A673 (cell line): Measurements from ENCODE around the gene CAV1.

Experiments used
- EZH2 ChIP-seq: fragments of 200-600 bp; sonication (generic); IDR thresholded peaks from 2 replicates; pipeline ENCODE4 v1.6.1; 2017; ENCODE audit warnings: borderline replicate concordance, low read depth, mild to moderate bottlenecking, mixed read lengths, antibody characterized with exemption, low read length; ENCODE audit not compliant: poor library complexity, severe bottlenecking
- TF ChIP-seq, protein P1 (sequence below): fragments of 300-800, 200-600 bp; sonication (generic); conservative IDR thresholded peaks from 2 replicates; pipeline ENCODE4 v1.5.1; 2017; ENCODE audit warnings: low read depth, mild to moderate bottlenecking, antibody characterized with exemption, low read length, moderate library complexity, mixed read lengths

DNA sequence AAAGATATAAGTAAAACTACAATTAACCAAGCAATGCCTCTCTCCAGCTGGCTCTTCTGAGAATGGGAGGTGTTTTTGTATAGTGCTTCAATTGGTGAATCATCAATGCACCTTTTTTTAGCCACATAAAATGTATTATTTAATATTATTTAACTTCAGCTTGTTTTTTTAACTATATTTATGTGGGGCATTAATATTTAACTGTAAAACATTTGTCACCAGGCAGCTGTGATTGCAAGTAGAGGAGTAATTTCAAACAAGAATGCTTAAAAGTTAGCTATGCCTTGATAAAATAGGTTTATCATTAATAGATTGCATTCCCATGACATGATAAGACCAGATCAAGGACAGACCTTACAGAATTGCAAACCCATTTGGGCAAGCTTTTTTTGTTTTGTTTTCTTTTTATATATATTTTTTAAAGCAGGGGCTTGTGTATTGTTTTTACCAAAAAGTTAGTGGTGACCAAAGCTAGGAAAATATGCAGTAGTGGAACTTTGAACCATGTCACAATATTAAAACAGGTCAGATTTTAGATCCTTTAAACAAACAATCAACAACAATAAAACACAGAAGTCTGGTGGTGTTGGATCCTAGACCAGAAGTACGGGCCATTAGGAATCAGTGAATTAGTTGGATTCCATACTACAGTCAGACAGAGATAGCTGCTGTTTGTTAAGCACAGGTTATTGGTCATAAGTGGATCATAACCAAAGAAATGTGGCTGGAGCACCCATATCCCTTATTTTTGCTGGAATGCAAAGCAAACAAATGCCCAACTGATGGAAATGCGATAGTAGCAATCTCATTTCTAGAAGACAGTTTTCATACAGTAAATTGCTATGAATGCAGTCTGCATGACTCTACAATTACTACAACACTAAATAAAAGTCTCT, 22.4 kb upstream of the CAV1 start:
- TF ChIP-seq, protein P1, sequence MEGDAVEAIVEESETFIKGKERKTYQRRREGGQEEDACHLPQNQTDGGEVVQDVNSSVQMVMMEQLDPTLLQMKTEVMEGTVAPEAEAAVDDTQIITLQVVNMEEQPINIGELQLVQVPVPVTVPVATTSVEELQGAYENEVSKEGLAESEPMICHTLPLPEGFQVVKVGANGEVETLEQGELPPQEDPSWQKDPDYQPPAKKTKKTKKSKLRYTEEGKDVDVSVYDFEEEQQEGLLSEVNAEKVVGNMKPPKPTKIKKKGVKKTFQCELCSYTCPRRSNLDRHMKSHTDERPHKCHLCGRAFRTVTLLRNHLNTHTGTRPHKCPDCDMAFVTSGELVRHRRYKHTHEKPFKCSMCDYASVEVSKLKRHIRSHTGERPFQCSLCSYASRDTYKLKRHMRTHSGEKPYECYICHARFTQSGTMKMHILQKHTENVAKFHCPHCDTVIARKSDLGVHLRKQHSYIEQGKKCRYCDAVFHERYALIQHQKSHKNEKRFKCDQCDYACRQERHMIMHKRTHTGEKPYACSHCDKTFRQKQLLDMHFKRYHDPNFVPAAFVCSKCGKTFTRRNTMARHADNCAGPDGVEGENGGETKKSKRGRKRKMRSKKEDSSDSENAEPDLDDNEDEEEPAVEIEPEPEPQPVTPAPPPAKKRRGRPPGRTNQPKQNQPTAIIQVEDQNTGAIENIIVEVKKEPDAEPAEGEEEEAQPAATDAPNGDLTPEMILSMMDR: no peak
- TF ChIP-seq EZH2: no peak
